Sigmoid colon (tissue), 7 donors: ENCODE measurements around the gene TRAPPC12. TPM values are rescaled to one million over a fixed set of nuclear protein-coding genes. Genes with fewer than 3 reads are reported as not detected.
"Not testable (repeated sequence)": the region's sequence is repeated elsewhere in the genome, so short reads cannot be mapped to it uniquely, and the experiment has no call there.

Experiments used
- DNase-seq: peaks from one replicate; pipeline ENCODE4 v3.0.0-alpha.2; 2019
- H3K27ac ChIP-seq, 4 donors: fragments of 200-600 bp; sonication (generic); one replicate each; pipeline ENCODE4 v1.5.1; 2016 to 2019; ENCODE audit warnings: mild to moderate bottlenecking in 1 of 4
- H3K27me3 ChIP-seq, 3 donors: fragments of 200-600 bp; sonication (generic); one replicate each; pipeline ENCODE4 v1.5.1; 2019; ENCODE audit warnings: mild to moderate bottlenecking in 1 of 3
- H3K36me3 ChIP-seq, 4 donors: fragments of 200-600 bp; sonication (generic); one replicate each; pipeline ENCODE4 v1.5.1; 2016 to 2019
- H3K4me1 ChIP-seq, 4 donors: fragments of 200-600 bp; sonication (generic); one replicate each; pipeline ENCODE4 v1.5.1; 2017 to 2019
- H3K4me3 ChIP-seq, 4 donors: fragments of 200-600 bp; sonication (generic); one replicate each; pipeline ENCODE4 v1.5.1; 2017 to 2019; ENCODE audit warnings: mild to moderate bottlenecking in 2 of 4, moderate library complexity in 1 of 4
- H3K9me3 ChIP-seq, 4 donors: fragments of 200-600 bp in 3 of 4; sonication (generic) in 3 of 4; one replicate each; pipeline versions ENCODE4 v1.5.1 to v1.6.1; 2013 to 2019
- CTCF ChIP-seq, 4 experiments: fragments of 450-650 bp in 3 of 4; fragments of 200-600 bp in 1 of 4; IDR thresholded peaks; one replicate each; pipeline ENCODE4 v1.5.1; 2016 to 2019; ENCODE audit warnings: antibody characterized with exemption in 4 of 4, mild to moderate bottlenecking in 3 of 4, moderate library complexity in 2 of 4
- EP300 ChIP-seq, 4 donors: sonication (generic); formaldehyde crosslinking; IDR thresholded peaks; one replicate each; pipeline ENCODE4 v1.6.1; 2017; ENCODE audit warnings: antibody characterized with exemption in 4 of 4
- POLR2A ChIP-seq, 2 donors: fragments of 450-650 bp; IDR thresholded peaks; one replicate each; pipeline ENCODE4 v1.6.1; 2016; ENCODE audit warnings: antibody characterized with exemption in 2 of 2, mild to moderate bottlenecking in 2 of 2, moderate library complexity in 2 of 2
- POLR2AphosphoS5 ChIP-seq, 4 donors: sonication (generic); formaldehyde crosslinking; IDR thresholded peaks; one replicate each; pipeline ENCODE4 v1.6.1; 2017; ENCODE audit warnings: antibody characterized with exemption in 4 of 4
- WGBS, 2 donors: extraction: QIAGEN DNeasy Blood & Tissue Kit; methylation state at CpG; one replicate each; pipeline ENCODE4 v1.1.7; 2013; 5-methylcytosine and 5-hydroxymethylcytosine counted together
- intact Hi-C: fragments of 100-400 bp; cut with DNase I; formaldehyde crosslinking; loops from one replicate; pipeline ENCODE4 v1.15.1; 2023
- polyA plus RNA-seq, 3 donors: library from polyadenylated mRNA; stranded (reverse); fragments of 200-250 nt; gene quantifications; one replicate each; pipeline ENCODE4 v1.2.3, GENCODE V29; 2013
- total RNA-seq, 4 donors: library from RNA; depleted of rRNA; stranded (reverse); fragments of >200 nt; gene quantifications; one replicate each; pipeline ENCODE4 v1.1.0, GENCODE V29; 2016
- donor health status: healthy with polysubstance abuse.
- donor health status: Bipolar disorder and iron deficiency.
- donor health status: healthy.

TRAPPC12 gene
- total and polyA plus RNA-seq, 7 donors = 22.7 to 79.5 (median 50.5) TPM

GRCh38 chr2:3445891-3446290 lies 66.4 kb downstream of the TRAPPC12 start:
- no peak for DNase-seq
- WGBS, 2 donors = 94 to 95% methylated on average over 11 of the region's 11 CpGs
- Histone ChIP-seq H3K27me3 (no peaks in the 10 kb centered on the region), H3K27ac (no peak overlapping the region), H3K4me3 (no peak overlapping the region), H3K4me1 (peaks cover 0 to 7% (median 3%) of the 10 kb centered on the region in 4 donors), H3K36me3 (peaks cover 4 to 63% (median 32%) of the 10 kb centered on the region in 4 donors), H3K9me3 (no peaks in the 10 kb centered on the region)
- TF ChIP-seq EP300 (IDR thresholded peaks at IDR 0.05) = no peak
- no peak for TF ChIP-seq CTCF (IDR thresholded peaks at IDR 0.05)
- TF ChIP-seq POLR2A (IDR thresholded peaks at IDR 0.05) = no peak
- no peak for TF ChIP-seq POLR2AphosphoS5 (IDR thresholded peaks at IDR 0.05)
- intact Hi-C loops = no loop called here

GRCh38 chr2:3446381-3446780 lies 66.9 kb downstream of the TRAPPC12 start:
- WGBS, 2 donors = 97 to 98% methylated on average over 10 of the region's 10 CpGs
- H3K27me3 ChIP-seq = no peaks in the 10 kb centered on the region
- TF ChIP-seq CTCF (IDR thresholded peaks at IDR 0.05) = no peak
- no peak for TF ChIP-seq EP300 (IDR thresholded peaks at IDR 0.05)
- TF ChIP-seq POLR2AphosphoS5 (IDR thresholded peaks at IDR 0.05) = no peak
- TF ChIP-seq POLR2A (IDR thresholded peaks at IDR 0.05) = no peak
- no peak for DNase-seq
- no peaks in the 10 kb centered on the region for H3K9me3 ChIP-seq
- peaks cover 4 to 66% (median 32%) of the 10 kb centered on the region in 4 donors for H3K36me3 ChIP-seq
- H3K27ac ChIP-seq = no peak overlapping the region
- peaks cover 0 to 8% (median 3%) of the 10 kb centered on the region in 4 donors for H3K4me1 ChIP-seq
- H3K4me3 ChIP-seq = no peak overlapping the region
- intact Hi-C loops = no loop called here

DNA sequence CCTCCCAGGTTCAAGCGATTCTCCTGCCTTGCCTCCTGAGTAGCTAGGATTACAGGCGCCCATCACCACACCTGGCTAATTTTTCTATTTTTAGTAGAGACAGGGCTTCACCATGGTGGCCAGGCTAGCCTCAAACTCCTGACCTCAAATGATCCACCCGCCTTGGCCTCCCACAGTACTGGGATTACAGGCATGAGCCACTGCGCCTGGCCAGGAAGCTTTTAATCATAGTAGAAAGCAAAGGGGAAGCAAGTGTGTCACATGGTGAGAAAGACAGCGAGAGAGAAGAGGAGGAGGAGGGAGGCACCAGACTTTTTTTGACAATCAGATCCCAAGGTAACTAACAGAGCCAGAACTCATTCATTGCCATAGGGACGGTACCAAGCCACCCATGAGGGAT lies 67.7 kb downstream of the TRAPPC12 start:
- H3K4me1 ChIP-seq, H3K27me3 ChIP-seq, H3K4me3 ChIP-seq, intact Hi-C loops, DNase-seq, H3K27ac ChIP-seq, H3K9me3 ChIP-seq: not testable (repeated sequence)
- peaks cover 4 to 73% (median 32%) of the 10 kb centered on the region in 4 donors for H3K36me3 ChIP-seq
- WGBS, 2 donors = 93 to 97% methylated on average over 6 of the region's 6 CpGs

DNA sequence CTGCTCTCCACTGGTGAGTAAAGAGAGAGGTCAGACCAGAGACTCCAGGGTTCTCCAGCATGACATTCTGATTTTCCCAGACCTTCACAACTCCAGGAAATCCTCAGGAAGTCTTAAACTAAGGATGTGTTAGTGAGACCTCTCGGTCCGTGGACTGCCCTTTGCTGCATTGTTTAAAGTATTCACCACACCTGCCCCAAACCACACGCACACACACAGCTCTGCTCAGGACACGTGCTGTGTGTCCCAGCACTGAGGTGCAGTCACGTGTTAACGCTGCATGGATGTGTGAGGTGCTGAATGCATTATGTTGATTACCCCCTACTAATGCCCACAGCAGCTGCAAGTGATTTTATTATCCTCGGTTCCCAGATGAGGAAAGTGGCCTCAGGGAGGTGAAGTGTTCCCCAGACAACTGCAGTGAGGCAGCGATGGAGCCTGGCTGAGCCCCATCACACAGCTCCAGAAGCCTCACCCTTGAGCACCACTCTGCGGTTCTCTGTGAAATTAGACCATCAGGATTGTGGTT lies 68.4 kb downstream of the TRAPPC12 start:
- WGBS, 2 donors = 83 to 86% methylated on average over 9 of the region's 9 CpGs
- H3K36me3 ChIP-seq = peaks cover 4 to 80% (median 32%) of the 10 kb centered on the region in 4 donors
- peak overlapping the region in 2 of 4 donors; percentile 2 to 4 for H3K27ac ChIP-seq
- no peak overlapping the region for H3K4me3 ChIP-seq
- intact Hi-C loops = no loop called here
- no peak for DNase-seq
- H3K9me3 ChIP-seq = no peaks in the 10 kb centered on the region
- TF ChIP-seq CTCF (IDR thresholded peaks at IDR 0.05) = no peak
- no peak for TF ChIP-seq EP300 (IDR thresholded peaks at IDR 0.05)
- TF ChIP-seq POLR2AphosphoS5 (IDR thresholded peaks at IDR 0.05) = no peak
- no peak for TF ChIP-seq POLR2A (IDR thresholded peaks at IDR 0.05)
- peaks cover 0 to 8% (median 3%) of the 10 kb centered on the region in 4 donors for H3K4me1 ChIP-seq
- no peaks in the 10 kb centered on the region for H3K27me3 ChIP-seq

DNA sequence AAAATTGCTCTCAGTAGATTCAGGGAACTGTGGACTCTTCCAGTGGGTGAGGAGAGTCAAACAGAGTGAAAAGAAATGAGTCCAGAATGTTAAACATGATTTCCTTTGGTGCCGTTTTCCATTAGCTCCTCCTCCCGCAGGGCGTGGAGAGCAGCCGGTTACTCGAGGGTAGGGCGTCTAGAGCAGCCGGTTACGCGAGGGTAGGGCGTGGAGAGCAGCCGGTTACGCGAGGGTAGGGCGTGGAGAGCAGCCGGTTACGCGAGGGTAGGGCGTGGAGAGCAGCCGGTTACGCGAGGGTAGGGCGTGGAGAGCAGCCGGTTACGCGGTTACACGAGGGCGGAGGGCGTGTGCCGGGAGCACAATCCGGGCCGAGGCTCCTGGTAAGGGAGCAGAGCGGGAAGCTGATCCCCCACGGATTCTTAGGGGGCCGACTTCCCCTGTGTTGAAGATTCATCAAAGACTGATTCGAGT lies 69.0 kb downstream of the TRAPPC12 start:
- H3K27me3 ChIP-seq, H3K9me3 ChIP-seq, H3K4me1 ChIP-seq, intact Hi-C loops, H3K4me3 ChIP-seq, DNase-seq: not testable (repeated sequence)
- WGBS, 2 donors = 90% methylated on average over 35 of the region's 35 CpGs
- Histone ChIP-seq H3K27ac (peak overlapping the region in 2 of 4 donors; percentile 2 to 4), H3K36me3 (peaks cover 4 to 85% (median 32%) of the 10 kb centered on the region in 4 donors)

- WGBS, 2 donors = 85 to 95% methylated on average over 13 of the region's 13 CpGs
- Histone ChIP-seq H3K4me1 (peaks cover 0 to 8% (median 3%) of the 10 kb centered on the region in 4 donors), H3K9me3 (no peaks in the 10 kb centered on the region), H3K36me3 (peaks cover 4 to 80% (median 27%) of the 10 kb centered on the region in 4 donors), H3K4me3 (no peak overlapping the region), H3K27me3 (no peaks in the 10 kb centered on the region), H3K27ac (no peak overlapping the region)
- TF ChIP-seq POLR2AphosphoS5 (IDR thresholded peaks at IDR 0.05) (no peak), CTCF (IDR thresholded peaks at IDR 0.05) (no peak), POLR2A (IDR thresholded peaks at IDR 0.05) (no peak), EP300 (IDR thresholded peaks at IDR 0.05) (no peak)
- intact Hi-C loops = no loop called here
- no peak for DNase-seq
These were observed 69.6 kb downstream of the TRAPPC12 start for GRCh38 chr2:3449086-3449485.
